Mesenchymal stem cell (in vitro differentiated cells and primary cell): ENCODE data around the gene SBNO2.
A peak's percentile ranks its signal among the peaks of the same experiment; 100 is the strongest.

Source experiments
- DNase-seq: peaks from one replicate; pipeline ENCODE4 v3.0.0-alpha.2; 2013
- H2AFZ ChIP-seq: one replicate; pipeline ENCODE4 v1.6.1; 2013; ENCODE audit warnings: low read depth, mild to moderate bottlenecking, control low read depth, inconsistent platforms, low read length, moderate library complexity
- H2AK5ac ChIP-seq: 2 replicates; pipeline ENCODE4 v1.6.1; 2013; ENCODE audit warnings: low read length, moderate library complexity, mild to moderate bottlenecking, inconsistent platforms; ENCODE audit not compliant: severe bottlenecking
- H2BK120ac ChIP-seq: one replicate; pipeline ENCODE4 v1.6.1; 2013; ENCODE audit warnings: low read depth, mild to moderate bottlenecking, inconsistent platforms, low read length, moderate library complexity
- H2BK12ac ChIP-seq, 2 experiments: one replicate each; pipeline ENCODE4 v1.6.1; 2013; ENCODE audit warnings: inconsistent platforms in 2 of 2, low read length in 2 of 2, mild to moderate bottlenecking in 2 of 2, moderate library complexity in 2 of 2, control low read depth in 1 of 2
- H2BK15ac ChIP-seq: one replicate; pipeline ENCODE4 v1.6.1; 2013; ENCODE audit warnings: mild to moderate bottlenecking, low read depth, inconsistent platforms; ENCODE audit not compliant: poor library complexity, severe bottlenecking
- H2BK5ac ChIP-seq: 2 replicates; pipeline ENCODE4 v1.6.1; 2013; ENCODE audit warnings: low read depth, mild to moderate bottlenecking, low read length, control low read depth, inconsistent platforms; ENCODE audit not compliant: poor library complexity, severe bottlenecking
- H3K14ac ChIP-seq, 2 experiments: one replicate each; pipeline ENCODE4 v1.6.1; 2013; ENCODE audit warnings: inconsistent platforms in 2 of 2, low read length in 2 of 2, control low read depth in 1 of 2, mild to moderate bottlenecking in 1 of 2, moderate library complexity in 1 of 2
- H3K18ac ChIP-seq, 2 experiments: one replicate each; pipeline ENCODE4 v1.6.1; 2013; ENCODE audit warnings: inconsistent platforms in 2 of 2, low read length in 2 of 2, control low read depth in 1 of 2, low read depth in 1 of 2, mild to moderate bottlenecking in 1 of 2
- H3K23ac ChIP-seq, 2 experiments: one replicate each; pipeline ENCODE4 v1.6.1; 2013; ENCODE audit warnings: inconsistent platforms in 2 of 2, low read length in 2 of 2, mild to moderate bottlenecking in 2 of 2, moderate library complexity in 2 of 2, control low read depth in 1 of 2
- H3K27ac ChIP-seq: 2 replicates; pipeline ENCODE4 v1.5.1; 2013; ENCODE audit warnings: mild to moderate bottlenecking, moderate library complexity, low read length, control low read depth, inconsistent platforms; ENCODE audit not compliant: poor library complexity, severe bottlenecking
- H3K27me3 ChIP-seq, 2 experiments: 2 replicates each; pipeline versions ENCODE4 v1.6.1 to v1.7.0; 2013; ENCODE audit warnings: low read length in 2 of 2, mild to moderate bottlenecking in 2 of 2, moderate library complexity in 2 of 2, control low read depth in 1 of 2, inconsistent platforms in 1 of 2; ENCODE audit not compliant: control insufficient read depth in 1 of 2, insufficient read depth in 1 of 2
- H3K36me3 ChIP-seq, 2 experiments: 2 replicates each; pipeline versions ENCODE4 v1.6.1 to v1.7.0; 2013; ENCODE audit warnings: low read length in 2 of 2, control low read depth in 1 of 2, inconsistent platforms in 1 of 2, low read depth in 1 of 2, mild to moderate bottlenecking in 1 of 2; ENCODE audit not compliant: insufficient read depth in 2 of 2, control insufficient read depth in 1 of 2
- H3K4ac ChIP-seq, 2 experiments: one replicate each; pipeline ENCODE4 v1.6.1; 2013; ENCODE audit warnings: inconsistent platforms in 2 of 2, low read length in 2 of 2, mild to moderate bottlenecking in 2 of 2, moderate library complexity in 2 of 2, control low read depth in 1 of 2, low read depth in 1 of 2
- H3K4me1 ChIP-seq: 2 replicates; pipeline ENCODE4 v1.6.1; 2013; ENCODE audit warnings: low read depth, low read length, control low read depth; ENCODE audit not compliant: control insufficient read depth, insufficient read depth
- H3K4me2 ChIP-seq: 2 replicates; pipeline ENCODE4 v1.6.1; 2013; ENCODE audit warnings: low read length, mild to moderate bottlenecking, inconsistent platforms; ENCODE audit not compliant: poor library complexity, severe bottlenecking
- H3K4me3 ChIP-seq, 2 experiments: 2 replicates each; pipeline versions ENCODE4 v1.5.1 to v1.7.0; 2013; ENCODE audit warnings: low read length in 2 of 2, mild to moderate bottlenecking in 2 of 2, control low read depth in 1 of 2, low read depth in 1 of 2; ENCODE audit not compliant: insufficient read depth in 1 of 2
- H3K79me1 ChIP-seq: replicated peaks from 2 replicates; pipeline ENCODE4 v1.6.1; 2013; ENCODE audit warnings: mild to moderate bottlenecking, control low read depth, low read length, inconsistent platforms; ENCODE audit not compliant: poor library complexity, severe bottlenecking
- H3K9ac ChIP-seq: 2 replicates; pipeline ENCODE4 v1.7.0; 2013; ENCODE audit warnings: mild to moderate bottlenecking, low read length, moderate library complexity
- H3K9me3 ChIP-seq: 2 replicates; pipeline ENCODE4 v1.7.0; 2013; ENCODE audit warnings: mild to moderate bottlenecking, low read length; ENCODE audit not compliant: control insufficient read depth
- H4K8ac ChIP-seq: one replicate; pipeline ENCODE4 v1.6.1; 2013; ENCODE audit warnings: inconsistent platforms, mild to moderate bottlenecking, low read length, moderate library complexity
- H4K91ac ChIP-seq: one replicate; pipeline ENCODE4 v1.6.1; 2013; ENCODE audit warnings: mild to moderate bottlenecking, low read length, inconsistent platforms
- WGBS: methylation state at CpG from one replicate; pipeline ENCODE4 v1.1.7; 2013; ENCODE audit warnings: mixed read lengths; 5-methylcytosine and 5-hydroxymethylcytosine counted together

SBNO2 gene

DNA sequence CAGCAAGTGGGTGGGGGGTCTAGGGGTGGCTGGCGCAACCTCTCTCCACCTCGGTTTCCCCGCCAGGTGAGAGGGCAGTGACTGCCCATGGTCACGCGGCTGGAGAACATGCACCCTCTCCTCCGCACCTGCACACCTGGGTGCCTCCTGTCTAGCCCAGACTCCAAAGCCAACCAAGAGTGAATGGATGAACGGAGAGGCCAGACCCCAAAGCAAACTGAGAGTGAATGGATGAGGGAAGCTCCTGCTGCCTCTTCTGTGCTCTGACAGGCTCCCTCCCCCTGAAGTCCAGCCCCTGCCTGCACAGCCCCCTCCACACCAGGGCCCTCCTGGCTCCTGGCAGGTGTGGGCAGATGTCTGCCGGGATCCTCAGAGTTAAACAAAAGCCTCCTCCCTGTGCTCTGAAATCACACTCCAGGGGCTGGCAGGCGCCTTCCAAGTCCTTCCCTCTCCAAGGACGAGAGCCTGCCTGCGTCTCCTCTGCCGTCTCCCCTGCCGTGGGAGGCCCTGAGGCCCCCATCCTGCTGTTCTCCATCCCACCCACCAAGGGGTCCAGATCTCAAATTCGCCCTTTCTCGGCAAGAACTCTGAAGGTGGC is 2.2 kb downstream of the SBNO2 start:
- Histone ChIP-seq H3K18ac (peak overlapping the region; percentile 30 to 84), H3K4me3 (peak overlapping the region in 1 of 2 experiments; percentile 89), H3K14ac (no peak overlapping the region), H3K27ac (peak overlapping the region; percentile 82), H3K23ac (no peak overlapping the region), H3K79me1 (no peaks in the 10 kb centered on the region), H3K27me3 (no peaks in the 10 kb centered on the region), H2BK5ac (no peak overlapping the region), H3K36me3 (peaks cover 8 to 45% of the 10 kb centered on the region in 2 experiments), H3K4me2 (peak overlapping the region; percentile 91), H3K4ac (peak overlapping the region; percentile 27 to 65), H3K9me3 (no peaks in the 10 kb centered on the region), H4K91ac (peak overlapping the region; percentile 40), H2AK5ac (peak overlapping the region; percentile 63), H2AFZ (no peak overlapping the region), H2BK12ac (peak overlapping the region in 1 of 2 experiments; percentile 34), H2BK120ac (peak overlapping the region; percentile 36), H2BK15ac (no peak overlapping the region), H3K4me1 (peaks cover 68% of the 10 kb centered on the region), H4K8ac (peak overlapping the region; percentile 57), H3K9ac (peak overlapping the region; percentile 98)
- DNase-seq, result no peak
- WGBS, result 76% methylated on average over 15 of the region's 15 CpGs

DNA sequence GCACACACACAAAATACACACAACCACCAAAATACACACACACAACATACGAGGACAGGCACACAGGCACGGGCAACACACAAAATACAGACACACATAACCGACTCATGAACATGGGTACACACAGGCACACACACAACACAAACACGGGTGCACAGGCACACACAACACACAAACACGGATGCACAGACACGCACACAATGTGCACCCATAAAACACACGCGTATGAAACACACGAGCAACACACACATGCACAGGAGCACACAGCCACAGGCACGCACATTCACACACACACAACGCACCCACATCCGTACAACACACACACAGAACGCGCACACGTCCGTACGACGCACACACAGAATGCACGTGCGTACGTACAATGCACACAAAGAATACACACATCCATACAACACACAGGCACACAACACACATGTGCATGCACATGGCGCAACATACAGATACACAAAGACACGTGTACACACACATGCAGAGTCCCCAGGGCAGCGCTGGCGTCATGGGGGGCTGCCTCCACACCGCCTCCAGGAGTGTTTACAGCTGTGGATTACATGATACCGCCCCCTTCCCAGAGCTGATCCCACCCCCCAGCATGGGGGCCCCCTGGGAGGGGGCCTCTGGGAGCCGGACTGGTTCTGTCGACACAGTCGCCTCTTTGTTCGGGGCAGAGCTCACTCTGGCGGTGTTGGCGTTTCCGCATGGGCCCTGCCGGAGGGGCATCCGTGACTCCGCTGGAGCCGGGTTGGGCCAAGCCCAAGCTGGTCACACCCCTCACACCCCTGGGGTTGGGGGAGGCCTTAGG is 2.9 kb downstream of the SBNO2 start:
- H4K8ac ChIP-seq, result no peak overlapping the region
- H3K27ac ChIP-seq, result no peak overlapping the region
- 93% methylated on average over 37 of the region's 38 CpGs for WGBS
- H3K27me3 ChIP-seq, result no peaks in the 10 kb centered on the region
- H2BK12ac ChIP-seq, result peak overlapping the region in 1 of 2 experiments; percentile 75
- peak overlapping the region in 1 of 2 experiments; percentile 88 for H3K14ac ChIP-seq
- H2BK15ac ChIP-seq, result no peak overlapping the region
- no peak overlapping the region for H3K4ac ChIP-seq
- H2BK120ac ChIP-seq, result peak overlapping the region; percentile 36
- peak overlapping the region; percentile 98 for H3K9ac ChIP-seq
- peaks cover 15 to 52% of the 10 kb centered on the region in 2 experiments for H3K36me3 ChIP-seq
- H3K18ac ChIP-seq, result peak overlapping the region in 1 of 2 experiments; percentile 40
- H3K4me3 ChIP-seq, result peak overlapping the region in 1 of 2 experiments; percentile 89
- H2AK5ac ChIP-seq, result no peak overlapping the region
- peak overlapping the region in 1 of 2 experiments; percentile 5 for H3K23ac ChIP-seq
- no peaks in the 10 kb centered on the region for H3K9me3 ChIP-seq
- no peak overlapping the region for H2AFZ ChIP-seq
- no peak for DNase-seq
- H3K79me1 ChIP-seq, result no peaks in the 10 kb centered on the region
- no peak overlapping the region for H4K91ac ChIP-seq
- H3K4me2 ChIP-seq, result peak overlapping the region; percentile 91
- H2BK5ac ChIP-seq, result no peak overlapping the region
- H3K4me1 ChIP-seq, result peaks cover 70% of the 10 kb centered on the region

DNA sequence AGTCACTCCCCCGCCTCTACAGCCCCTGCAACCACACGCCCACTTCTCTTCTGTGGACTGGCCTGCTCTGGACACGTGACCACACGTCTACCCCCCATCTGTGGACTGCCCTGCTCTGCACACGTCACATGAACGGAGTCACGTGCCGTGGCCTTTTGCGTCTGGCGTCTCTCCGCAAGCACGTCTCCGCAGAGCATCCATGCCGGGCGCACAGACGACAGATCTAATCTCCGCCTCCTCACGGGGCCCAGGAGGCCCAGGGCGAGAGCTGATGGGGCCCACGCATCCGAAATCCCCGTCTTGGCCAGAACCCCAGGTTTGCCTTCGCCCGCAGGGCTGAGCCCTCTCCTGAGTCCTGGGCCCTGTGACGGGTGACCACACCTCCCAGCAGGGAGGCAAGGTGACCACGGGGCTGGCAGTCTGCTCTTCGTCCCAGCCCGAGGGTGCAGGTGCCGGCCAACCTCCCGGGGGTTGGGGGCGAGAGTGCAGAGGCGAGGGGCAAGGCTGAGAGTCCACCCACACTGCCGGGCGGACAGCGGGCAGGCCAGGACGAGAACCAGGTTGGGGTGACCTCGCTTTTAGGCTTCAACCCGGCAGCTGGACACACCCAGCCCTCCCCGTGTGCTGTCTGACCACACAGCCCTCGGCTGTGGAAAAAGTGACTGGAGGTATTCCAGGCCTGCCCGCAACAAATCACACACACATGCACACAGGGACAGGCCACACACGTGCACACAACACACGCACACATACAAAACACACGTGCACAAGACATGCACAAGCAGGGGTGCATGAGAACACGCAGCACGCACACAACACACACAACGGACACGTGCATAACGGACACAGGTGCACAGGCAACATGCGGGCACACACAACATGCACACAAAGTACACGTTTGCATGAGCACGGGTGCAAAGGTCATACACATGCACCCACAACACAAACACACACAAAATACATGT is 3.9 kb downstream of the SBNO2 start:
- no peak overlapping the region for H3K27ac ChIP-seq
- no peak overlapping the region for H3K4me2 ChIP-seq
- peaks cover under 1% of the 10 kb centered on the region for H3K79me1 ChIP-seq
- WGBS, result 93% methylated on average over 51 of the region's 52 CpGs
- H3K27me3 ChIP-seq, result no peaks in the 10 kb centered on the region
- DNase-seq, result peak; percentile 54
- H3K36me3 ChIP-seq, result peaks cover 15 to 56% of the 10 kb centered on the region in 2 experiments
- peak overlapping the region in 1 of 2 experiments; percentile 22 for H3K14ac ChIP-seq
- H2BK5ac ChIP-seq, result no peak overlapping the region
- H4K91ac ChIP-seq, result no peak overlapping the region
- H3K23ac ChIP-seq, result peak overlapping the region in 1 of 2 experiments; percentile 5
- H2AFZ ChIP-seq, result no peak overlapping the region
- peak overlapping the region; percentile 86 for H3K9ac ChIP-seq
- no peak overlapping the region for H2BK15ac ChIP-seq
- H3K18ac ChIP-seq, result peak overlapping the region in 1 of 2 experiments; percentile 11
- no peak overlapping the region for H2BK120ac ChIP-seq
- peak overlapping the region in 1 of 2 experiments; percentile 89 for H3K4me3 ChIP-seq
- no peaks in the 10 kb centered on the region for H3K9me3 ChIP-seq
- H2AK5ac ChIP-seq, result no peak overlapping the region
- peak overlapping the region in 1 of 2 experiments; percentile 83 for H2BK12ac ChIP-seq
- no peak overlapping the region for H3K4ac ChIP-seq
- H4K8ac ChIP-seq, result no peak overlapping the region
- peaks cover 72% of the 10 kb centered on the region for H3K4me1 ChIP-seq
